IMR-90 (cell line): ENCODE data around the gene RB1. TPM values are rescaled to one million over a fixed set of nuclear protein-coding genes. Genes with fewer than 3 reads are reported as not detected.

Experiments
- ATAC-seq: fragments of 200-7000 bp; cut with Tn5 transposase; 2 replicates; pipeline ENCODE4 v1.9.1; 2020; ENCODE audit warnings: low read depth, mild to moderate bottlenecking, moderate library complexity
- BruUV-seq: library from RNA; stranded (reverse); fragments of 400-500 nt; replicated peaks from 2 replicates; lab custom pipeline; 2021; lab: Mats Ljungman, UMichigan
- CTCF ChIA-PET: fragments of 300-600 bp; formaldehyde crosslinking; extraction: SDS; loops from one replicate; lab custom pipeline; 2021; ENCODE audit warnings: antibody characterized with exemption; lab: Yijun Ruan, JAX
- POLR2A ChIA-PET: fragments of 300-600 bp; sonication (Branson Sonifier 250); formaldehyde crosslinking; loops from one replicate; lab custom pipeline; 2022; ENCODE audit warnings: antibody characterized with exemption; ENCODE audit not compliant: unreplicated experiment; lab: Charles Lee
- DNase-seq: peaks from one replicate; pipeline ENCODE4 v3.0.0; 2013
- H2AFZ ChIP-seq: replicated peaks from 2 replicates; pipeline ENCODE3; 2013; ENCODE audit warnings: low read length, mild to moderate bottlenecking; ENCODE audit not compliant: poor library complexity
- H2AK5ac ChIP-seq: 2 replicates; pipeline ENCODE4 v1.6.1; 2013; ENCODE audit warnings: low read depth, low read length, inconsistent platforms
- H2AK9ac ChIP-seq: replicated peaks from 2 replicates; pipeline ENCODE3; 2013; ENCODE audit warnings: mild to moderate bottlenecking, low read depth, low read length, moderate library complexity; ENCODE audit not compliant: poor library complexity
- H2BK120ac ChIP-seq: 2 replicates; pipeline ENCODE4 v1.6.1; 2013; ENCODE audit warnings: low read depth, low read length, inconsistent platforms
- H2BK15ac ChIP-seq: 3 replicates; pipeline ENCODE4 v1.6.1; 2013; ENCODE audit warnings: low read depth, low read length, inconsistent platforms
- H2BK20ac ChIP-seq: 2 replicates; pipeline ENCODE4 v1.6.1; 2013; ENCODE audit warnings: low read depth, mild to moderate bottlenecking, inconsistent platforms, low read length, moderate library complexity
- H2BK5ac ChIP-seq: 2 replicates; pipeline ENCODE4 v1.6.1; 2013; ENCODE audit warnings: mild to moderate bottlenecking, low read depth, low read length, inconsistent platforms; ENCODE audit not compliant: poor library complexity, severe bottlenecking
- H3K14ac ChIP-seq: replicated peaks from 2 replicates; pipeline ENCODE4 v1.6.1; 2013; ENCODE audit warnings: low read depth, low read length, inconsistent platforms
- H3K18ac ChIP-seq: 2 replicates; pipeline ENCODE4 v1.6.1; 2013; ENCODE audit warnings: low read depth, low read length, control low read depth
- H3K23ac ChIP-seq: 2 replicates; pipeline ENCODE4 v1.6.1; 2013; ENCODE audit warnings: low read depth, low read length, inconsistent platforms
- H3K27ac ChIP-seq: 2 replicates; pipeline ENCODE4 v1.5.1; 2013; ENCODE audit warnings: mild to moderate bottlenecking, control low read depth, low read length; ENCODE audit not compliant: insufficient read depth
- H3K27me3 ChIP-seq: 2 replicates; pipeline ENCODE4 v1.6.1; 2013; ENCODE audit warnings: low read length; ENCODE audit not compliant: control insufficient read depth, insufficient read depth
- H3K36me3 ChIP-seq: 2 replicates; pipeline ENCODE4 v1.6.1; 2013; ENCODE audit warnings: low read length, mixed read lengths; ENCODE audit not compliant: control insufficient read depth, insufficient read depth
- H3K4ac ChIP-seq: 2 replicates; pipeline ENCODE4 v1.6.1; 2013; ENCODE audit warnings: low read depth, low read length, inconsistent platforms
- H3K4me1 ChIP-seq: 2 replicates; pipeline ENCODE4 v1.6.1; 2013; ENCODE audit warnings: low read length, mixed read lengths; ENCODE audit not compliant: control insufficient read depth, insufficient read depth
- H3K4me2 ChIP-seq: 2 replicates; pipeline ENCODE4 v1.6.1; 2013; ENCODE audit warnings: low read depth, mild to moderate bottlenecking, control low read depth, low read length, moderate library complexity
- H3K4me3 ChIP-seq: 2 replicates; pipeline ENCODE4 v1.5.1; 2013; ENCODE audit warnings: low read depth, mild to moderate bottlenecking, control low read depth, low read length, moderate library complexity; ENCODE audit not compliant: insufficient read depth
- H3K56ac ChIP-seq: 2 replicates; pipeline ENCODE4 v1.6.1; 2013; ENCODE audit warnings: low read length, inconsistent platforms; ENCODE audit not compliant: insufficient read depth; ENCODE audit errors: extremely low read depth
- H3K79me1 ChIP-seq, 2 experiments: 2 replicates each; pipeline ENCODE4 v1.6.1; 2013; ENCODE audit warnings: low read length in 2 of 2, inconsistent platforms in 1 of 2, low read depth in 1 of 2
- H3K9ac ChIP-seq: 2 replicates; pipeline ENCODE4 v1.6.1; 2013; ENCODE audit warnings: low read depth, low read length, control low read depth
- H3K9me1 ChIP-seq: 2 replicates; pipeline ENCODE4 v1.6.1; 2013; ENCODE audit warnings: low read length, inconsistent platforms; ENCODE audit not compliant: insufficient read depth
- H3K9me3 ChIP-seq: 2 replicates; pipeline ENCODE4 v1.6.1; 2013; ENCODE audit warnings: low read length; ENCODE audit not compliant: control insufficient read depth, insufficient read depth
- H4K20me1 ChIP-seq: 2 replicates; pipeline ENCODE4 v1.6.1; 2013; ENCODE audit warnings: low read length, inconsistent platforms; ENCODE audit not compliant: insufficient read depth
- H4K5ac ChIP-seq: 2 replicates; pipeline ENCODE4 v1.6.1; 2013; ENCODE audit warnings: mild to moderate bottlenecking, low read depth, low read length, control low read depth
- H4K8ac ChIP-seq, 2 experiments: 2 replicates each; pipeline ENCODE4 v1.6.1; 2013; ENCODE audit warnings: low read depth in 2 of 2, low read length in 2 of 2, control low read depth in 1 of 2, inconsistent platforms in 1 of 2
- H4K91ac ChIP-seq: 2 replicates; pipeline ENCODE4 v1.6.1; 2013; ENCODE audit warnings: low read depth, low read length, inconsistent platforms; ENCODE audit not compliant: insufficient read depth
- BHLHE40 ChIP-seq: fragments of 150-350 bp; IDR thresholded peaks from 2 replicates; pipeline ENCODE4 v1.6.1; 2016; ENCODE audit warnings: mild to moderate bottlenecking, low read depth, low read length
- CEBPB ChIP-seq: IDR thresholded peaks from 2 replicates; pipeline ENCODE4 v1.6.1; 2012; ENCODE audit warnings: low read depth, low read length, improper control_type of control experiment
- FOS ChIP-seq: fragments of 150-350 bp; IDR thresholded peaks from 2 replicates; pipeline ENCODE4 v1.6.1; 2016; ENCODE audit warnings: low read depth, low read length
- MAZ ChIP-seq: IDR thresholded peaks from 2 replicates; pipeline ENCODE4 v1.6.1; 2012; ENCODE audit warnings: low read depth, mild to moderate bottlenecking, low read length, improper control_type of control experiment, moderate library complexity, borderline replicate concordance
- NFE2L2 ChIP-seq: fragments of 150-350 bp; IDR thresholded peaks from 2 replicates; pipeline ENCODE4 v1.6.1; 2016; ENCODE audit warnings: low read depth, mild to moderate bottlenecking, low read length
- POLR2A ChIP-seq: IDR thresholded peaks from 2 replicates; pipeline ENCODE4 v1.6.1; 2012; ENCODE audit warnings: mild to moderate bottlenecking, low read depth, low read length
- RAD21 ChIP-seq: IDR thresholded peaks from 2 replicates; pipeline ENCODE4 v1.6.1; 2012; ENCODE audit warnings: low read length, improper control_type of control experiment
- RCOR1 ChIP-seq: IDR thresholded peaks from 2 replicates; pipeline ENCODE4 v1.6.1; 2012; ENCODE audit warnings: mild to moderate bottlenecking, low read length, improper control_type of control experiment; ENCODE audit not compliant: insufficient replicate concordance
- RFX5 ChIP-seq: IDR thresholded peaks from 2 replicates; pipeline ENCODE4 v1.8.0; 2012; ENCODE audit warnings: low read depth, mild to moderate bottlenecking, low read length, moderate library complexity
- SMC3 ChIP-seq: fragments of 150-350 bp; IDR thresholded peaks from 2 replicates; pipeline ENCODE4 v1.6.1; 2016; ENCODE audit warnings: low read depth, mild to moderate bottlenecking, antibody characterized with exemption, low read length, moderate library complexity
- WGBS, 2 experiments: methylation state at CpG; one replicate each; pipeline versions ENCODE4 v1.1.5 to v1.1.7; 2013; ENCODE audit warnings: missing lambda C conversion rate in 2 of 2; ENCODE audit not compliant: insufficient read length in 1 of 2; ENCODE audit errors: extremely low coverage in 2 of 2; 5-methylcytosine and 5-hydroxymethylcytosine counted together
- dilution Hi-C: fragments of 300-500 bp; cut with HindIII; formaldehyde crosslinking; loops from one replicate; pipeline ENCODE4 v1.14.3; 2018; ENCODE audit warnings: low sequenced_read_pairs; ENCODE audit not compliant: unreplicated experiment
- in situ Hi-C: fragments of 300-500 bp; cut with MboI; formaldehyde crosslinking; loops from 3 replicates; pipeline ENCODE4 v1.14.3; 2019; ENCODE audit warnings: low sequenced_read_pairs, inconsistent platforms, mixed read lengths
- intact Hi-C: fragments of 100-400 bp; cut with micrococcal nuclease; formaldehyde crosslinking; loops from 2 replicates; pipeline ENCODE4 v1.10.0; 2022
- polyA plus RNA-seq, 3 experiments: library from polyadenylated mRNA; depleted of rRNA; stranded (reverse); fragments of >200 nt; gene quantifications; 2 replicates each; pipeline ENCODE4 v1.2.3, GENCODE V29; 2012; ENCODE audit warnings: low replicate concordance in 1 of 3
- total RNA-seq: library from RNA; depleted of rRNA; stranded (reverse); fragments of >200 nt; gene quantifications from 2 replicates; pipeline ENCODE4 v1.2.3, GENCODE V29; 2012
- TF ChIP-seq, protein P1 (sequence below): fragments of 150-350 bp; IDR thresholded peaks from 2 replicates; pipeline ENCODE4 v1.6.1; 2017; ENCODE audit warnings: mild to moderate bottlenecking, antibody characterized with exemption, low read length, low read depth
- TF ChIP-seq, protein P2 (sequence below): conservative IDR thresholded peaks from 2 replicates; pipeline ENCODE4 v1.5.1; 2012; ENCODE audit warnings: mild to moderate bottlenecking, low read depth, low read length, improper control_type of control experiment
- TF ChIP-seq, protein P3 (sequence below): fragments of 150-350 bp; IDR thresholded peaks from 2 replicates; pipeline ENCODE4 v1.6.1; 2016; ENCODE audit warnings: low read depth, mild to moderate bottlenecking, low read length, moderate library complexity, borderline replicate concordance

RB1 gene
- total and polyA plus RNA-seq, 2 of the 4 experiments (the other 2 are of a cell fraction) = 11.4 to 15.4 TPM

DNA sequence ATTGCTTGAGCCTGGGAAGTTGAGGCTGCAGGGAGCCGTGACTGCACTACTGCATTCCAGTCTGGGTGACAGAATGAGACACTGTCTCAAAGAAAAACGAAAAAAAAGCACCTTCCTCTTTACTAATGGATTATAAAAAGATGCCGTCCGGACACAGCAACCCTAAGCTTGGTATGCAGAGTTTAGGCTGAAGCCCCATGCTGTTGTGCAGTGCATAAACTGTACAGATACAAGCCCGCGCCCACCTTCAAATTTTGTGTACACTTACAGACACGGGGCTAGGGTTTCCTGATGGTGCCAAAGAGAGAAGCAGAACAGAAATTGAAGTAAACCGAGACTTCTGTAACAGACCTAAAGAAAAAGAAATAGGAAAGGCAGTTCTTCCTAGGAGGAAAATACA is 100.4 kb downstream of the RB1 start:
- H4K5ac ChIP-seq = no peak overlapping the region
- no peak overlapping the region for H2BK20ac ChIP-seq
- H3K4me2 ChIP-seq = no peak overlapping the region
- POLR2A ChIA-PET = no interaction called here
- no peak overlapping the region for H3K56ac ChIP-seq
- peaks cover 3 to 19% of the 10 kb centered on the region in 2 experiments; a peak in 2 of 4 replicates for H3K79me1 ChIP-seq
- peaks cover 5% of the 10 kb centered on the region; the same call in 1 of the 2 replicates for H3K4me1 ChIP-seq
- no peak overlapping the region for H3K23ac ChIP-seq
- no peaks in the 10 kb centered on the region for H3K9me3 ChIP-seq
- no peak overlapping the region for H3K4ac ChIP-seq
- H3K36me3 ChIP-seq = no peaks in the 10 kb centered on the region
- H3K27me3 ChIP-seq = no peaks in the 10 kb centered on the region
- no peak overlapping the region for H4K91ac ChIP-seq
- no CpG with 5 or more reads among the region's 8 CpGs for WGBS, 2 experiments
- no peak overlapping the region for H3K9ac ChIP-seq
- no peaks in the 10 kb centered on the region for H3K9me1 ChIP-seq
- H2AK5ac ChIP-seq = no peak overlapping the region
- no peaks in the 10 kb centered on the region for H4K20me1 ChIP-seq
- no peak overlapping the region for H2BK15ac ChIP-seq
- no peak overlapping the region for H4K8ac ChIP-seq
- no peak overlapping the region for H3K4me3 ChIP-seq
- TF ChIP-seq SMC3 (no peak), MAZ (no peak), FOS (no peak), BHLHE40 (no peak), RFX5 (no peak), NFE2L2 (no peak), CEBPB (no peak), POLR2A (no peak), RCOR1 (no peak), RAD21 (no peak)
- TF ChIP-seq, protein P1, sequence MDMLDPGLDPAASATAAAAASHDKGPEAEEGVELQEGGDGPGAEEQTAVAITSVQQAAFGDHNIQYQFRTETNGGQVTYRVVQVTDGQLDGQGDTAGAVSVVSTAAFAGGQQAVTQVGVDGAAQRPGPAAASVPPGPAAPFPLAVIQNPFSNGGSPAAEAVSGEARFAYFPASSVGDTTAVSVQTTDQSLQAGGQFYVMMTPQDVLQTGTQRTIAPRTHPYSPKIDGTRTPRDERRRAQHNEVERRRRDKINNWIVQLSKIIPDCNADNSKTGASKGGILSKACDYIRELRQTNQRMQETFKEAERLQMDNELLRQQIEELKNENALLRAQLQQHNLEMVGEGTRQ = no peak
- TF ChIP-seq, protein P2, sequence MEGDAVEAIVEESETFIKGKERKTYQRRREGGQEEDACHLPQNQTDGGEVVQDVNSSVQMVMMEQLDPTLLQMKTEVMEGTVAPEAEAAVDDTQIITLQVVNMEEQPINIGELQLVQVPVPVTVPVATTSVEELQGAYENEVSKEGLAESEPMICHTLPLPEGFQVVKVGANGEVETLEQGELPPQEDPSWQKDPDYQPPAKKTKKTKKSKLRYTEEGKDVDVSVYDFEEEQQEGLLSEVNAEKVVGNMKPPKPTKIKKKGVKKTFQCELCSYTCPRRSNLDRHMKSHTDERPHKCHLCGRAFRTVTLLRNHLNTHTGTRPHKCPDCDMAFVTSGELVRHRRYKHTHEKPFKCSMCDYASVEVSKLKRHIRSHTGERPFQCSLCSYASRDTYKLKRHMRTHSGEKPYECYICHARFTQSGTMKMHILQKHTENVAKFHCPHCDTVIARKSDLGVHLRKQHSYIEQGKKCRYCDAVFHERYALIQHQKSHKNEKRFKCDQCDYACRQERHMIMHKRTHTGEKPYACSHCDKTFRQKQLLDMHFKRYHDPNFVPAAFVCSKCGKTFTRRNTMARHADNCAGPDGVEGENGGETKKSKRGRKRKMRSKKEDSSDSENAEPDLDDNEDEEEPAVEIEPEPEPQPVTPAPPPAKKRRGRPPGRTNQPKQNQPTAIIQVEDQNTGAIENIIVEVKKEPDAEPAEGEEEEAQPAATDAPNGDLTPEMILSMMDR = no peak
- TF ChIP-seq, protein P3, sequence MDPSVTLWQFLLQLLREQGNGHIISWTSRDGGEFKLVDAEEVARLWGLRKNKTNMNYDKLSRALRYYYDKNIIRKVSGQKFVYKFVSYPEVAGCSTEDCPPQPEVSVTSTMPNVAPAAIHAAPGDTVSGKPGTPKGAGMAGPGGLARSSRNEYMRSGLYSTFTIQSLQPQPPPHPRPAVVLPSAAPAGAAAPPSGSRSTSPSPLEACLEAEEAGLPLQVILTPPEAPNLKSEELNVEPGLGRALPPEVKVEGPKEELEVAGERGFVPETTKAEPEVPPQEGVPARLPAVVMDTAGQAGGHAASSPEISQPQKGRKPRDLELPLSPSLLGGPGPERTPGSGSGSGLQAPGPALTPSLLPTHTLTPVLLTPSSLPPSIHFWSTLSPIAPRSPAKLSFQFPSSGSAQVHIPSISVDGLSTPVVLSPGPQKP = no peak
- H2BK5ac ChIP-seq = no peak overlapping the region
- no TSS peak for BruUV-seq
- H3K14ac ChIP-seq = no peak overlapping the region
- dilution Hi-C loops = no loop called here
- no peak overlapping the region for H2AFZ ChIP-seq
- intact Hi-C loops = no loop called here
- ATAC-seq (no peak), DNase-seq (no peak)
- H3K18ac ChIP-seq = no peak overlapping the region
- H3K27ac ChIP-seq = no peak overlapping the region
- in situ Hi-C loops = no loop called here
- H2AK9ac ChIP-seq = no peak overlapping the region
- CTCF ChIA-PET = interaction anchor here (1.0 kb wide), 1 partner anchor 11 kb away, joined by 3 read pairs; no protein-coding TSS in a partner anchor
- H2BK120ac ChIP-seq = no peak overlapping the region
